SW 1271 (cell line): Measurements from ENCODE around the gene SLC7A1.

Experiments
- DNase-seq, 2 experiments: peaks; one replicate each; lab custom pipeline; 2025; lab: John Stamatoyannopoulos, UW

The SLC7A1 gene

GRCh38 chr13:29530901-29531300 lies 64.6 kb downstream of the SLC7A1 start:
- DNase-seq: no peak

GRCh38 chr13:29529754-29530153 lies 65.7 kb downstream of the SLC7A1 start:
- no peak for DNase-seq

GRCh38 chr13:29527916-29528315 lies 67.6 kb downstream of the SLC7A1 start:
- no peak for DNase-seq

GRCh38 chr13:29527511-29527910 lies 68.0 kb downstream of the SLC7A1 start:
- no peak for DNase-seq

- no peak for DNase-seq
These were observed 68.7 kb downstream of the SLC7A1 start for GRCh38 chr13:29526741-29527140.

- DNase-seq: no peak
These were observed 69.7 kb downstream of the SLC7A1 start for GRCh38 chr13:29525757-29526156.

GRCh38 chr13:29524641-29525040 lies 70.8 kb downstream of the SLC7A1 start:
- DNase-seq: no peak

- DNase-seq: no peak
These were observed 71.3 kb downstream of the SLC7A1 start for GRCh38 chr13:29524176-29524575.

GRCh38 chr13:29523199-29523961 lies 72.1 kb downstream of the SLC7A1 start:
- no peak for DNase-seq

GRCh38 chr13:29522044-29522685 lies 73.3 kb downstream of the SLC7A1 start:
- no peak for DNase-seq

GRCh38 chr13:29521336-29521735 lies 74.2 kb downstream of the SLC7A1 start:
- no peak for DNase-seq

GRCh38 chr13:29520671-29521070 lies 74.8 kb downstream of the SLC7A1 start:
- no peak for DNase-seq

- DNase-seq: no peak
These were observed 75.6 kb downstream of the SLC7A1 start for GRCh38 chr13:29519921-29520320.

- DNase-seq: no peak
These were observed 78.6 kb downstream of the SLC7A1 start for GRCh38 chr13:29516880-29517279.

GRCh38 chr13:29516012-29516411 lies 79.5 kb downstream of the SLC7A1 start:
- no peak for DNase-seq

- DNase-seq: no peak
These were observed 80.1 kb downstream of the SLC7A1 start for GRCh38 chr13:29515372-29515771.

GRCh38 chr13:29514720-29515310 lies 80.7 kb downstream of the SLC7A1 start:
- no peak for DNase-seq

- DNase-seq: no peak
These were observed 81.3 kb downstream of the SLC7A1 start for GRCh38 chr13:29513981-29514719.

- no peak for DNase-seq
These were observed 82.2 kb downstream of the SLC7A1 start for GRCh38 chr13:29513002-29513980.

GRCh38 chr13:29511980-29512379 lies 83.5 kb downstream of the SLC7A1 start:
- no peak for DNase-seq

- no peak for DNase-seq
These were observed 84.2 kb downstream of the SLC7A1 start for GRCh38 chr13:29511106-29511796.
